Progenitor cell of endocrine pancreas (in vitro differentiated cells): ENCODE results near the gene PRR11. TPM values are rescaled to one million over a fixed set of nuclear protein-coding genes. Genes with fewer than 3 reads are reported as not detected.

Source experiments
- DNase-seq: peaks from one replicate; pipeline ENCODE4 v3.0.0; 2021; ENCODE audit warnings: low spot score; ENCODE audit not compliant: unreplicated experiment
- H3K27ac Mint-ChIP-seq: 2 replicates; pipeline ENCODE4 v1.8.0; 2021; ENCODE audit warnings: mild to moderate bottlenecking, moderate library complexity, mixed read lengths
- H3K27me3 Mint-ChIP-seq: 2 replicates; pipeline ENCODE4 v1.8.0; 2021; ENCODE audit warnings: mixed read lengths
- H3K36me3 Mint-ChIP-seq: 2 replicates; pipeline ENCODE4 v1.8.0; 2022; ENCODE audit warnings: mixed read lengths; ENCODE audit not compliant: insufficient read depth
- H3K4me1 Mint-ChIP-seq: 2 replicates; pipeline ENCODE4 v1.8.0; 2021; ENCODE audit warnings: low read depth, mixed read lengths
- H3K4me3 Mint-ChIP-seq: 2 replicates; pipeline ENCODE4 v1.8.0; 2021; ENCODE audit warnings: low read depth, mild to moderate bottlenecking, moderate library complexity, mixed read lengths
- H3K9me3 Mint-ChIP-seq: 2 replicates; pipeline ENCODE4 v1.8.0; 2021; ENCODE audit warnings: low read depth, mixed read lengths
- total RNA-seq: library from RNA; stranded (reverse); gene quantifications from 2 replicates; pipeline ENCODE4 v1.2.1, GENCODE V29; 2021
- TF ChIP-seq, protein P1 (sequence below): fragments of 200-600 bp; sonication (generic); IDR thresholded peaks from one replicate; pipeline ENCODE4 v1.5.0; 2021; ENCODE audit warnings: antibody characterized with exemption, mild to moderate bottlenecking; ENCODE audit not compliant: unreplicated experiment

PRR11 gene
- total RNA-seq, 1 donor from 2014 or later = 24.9 TPM

DNA sequence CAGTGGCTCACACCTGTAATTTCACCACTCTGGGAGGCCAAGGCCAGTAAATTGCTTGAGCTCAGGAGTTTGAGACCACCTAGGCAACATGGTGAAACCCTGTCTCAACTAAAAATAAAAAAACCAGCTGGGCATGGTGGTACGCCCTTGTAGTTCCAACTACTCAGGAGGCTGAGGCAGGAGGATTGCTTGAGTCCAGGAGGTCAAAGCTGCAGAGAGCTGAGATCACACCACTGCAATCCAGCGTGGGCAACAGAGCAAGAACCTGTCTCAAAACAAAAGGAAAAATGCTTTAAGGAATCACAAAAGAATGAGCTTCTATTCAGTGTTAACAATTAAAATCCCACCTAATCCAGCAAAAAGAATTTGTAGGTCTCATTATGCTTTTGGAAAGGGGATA lies 5.9 kb downstream of the PRR11 start:
- H3K27me3 Mint-ChIP-seq = no peaks in the 10 kb centered on the region
- no peaks in the 10 kb centered on the region for H3K36me3 Mint-ChIP-seq
- no peaks in the 10 kb centered on the region for H3K9me3 Mint-ChIP-seq
- TF ChIP-seq, protein P1, sequence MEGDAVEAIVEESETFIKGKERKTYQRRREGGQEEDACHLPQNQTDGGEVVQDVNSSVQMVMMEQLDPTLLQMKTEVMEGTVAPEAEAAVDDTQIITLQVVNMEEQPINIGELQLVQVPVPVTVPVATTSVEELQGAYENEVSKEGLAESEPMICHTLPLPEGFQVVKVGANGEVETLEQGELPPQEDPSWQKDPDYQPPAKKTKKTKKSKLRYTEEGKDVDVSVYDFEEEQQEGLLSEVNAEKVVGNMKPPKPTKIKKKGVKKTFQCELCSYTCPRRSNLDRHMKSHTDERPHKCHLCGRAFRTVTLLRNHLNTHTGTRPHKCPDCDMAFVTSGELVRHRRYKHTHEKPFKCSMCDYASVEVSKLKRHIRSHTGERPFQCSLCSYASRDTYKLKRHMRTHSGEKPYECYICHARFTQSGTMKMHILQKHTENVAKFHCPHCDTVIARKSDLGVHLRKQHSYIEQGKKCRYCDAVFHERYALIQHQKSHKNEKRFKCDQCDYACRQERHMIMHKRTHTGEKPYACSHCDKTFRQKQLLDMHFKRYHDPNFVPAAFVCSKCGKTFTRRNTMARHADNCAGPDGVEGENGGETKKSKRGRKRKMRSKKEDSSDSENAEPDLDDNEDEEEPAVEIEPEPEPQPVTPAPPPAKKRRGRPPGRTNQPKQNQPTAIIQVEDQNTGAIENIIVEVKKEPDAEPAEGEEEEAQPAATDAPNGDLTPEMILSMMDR = no peak
- H3K4me3 Mint-ChIP-seq = no peak overlapping the region
- peaks cover 3% of the 10 kb centered on the region for H3K4me1 Mint-ChIP-seq
- H3K27ac Mint-ChIP-seq = no peak overlapping the region
- DNase-seq = no peak

GRCh38 chr17:59165933-59166342 lies 10.4 kb downstream of the PRR11 start:
- no peaks in the 10 kb centered on the region for H3K9me3 Mint-ChIP-seq
- H3K27me3 Mint-ChIP-seq = no peaks in the 10 kb centered on the region
- H3K36me3 Mint-ChIP-seq = peaks cover 2% of the 10 kb centered on the region
- H3K4me1 Mint-ChIP-seq = peaks cover 3% of the 10 kb centered on the region
- DNase-seq = no peak
- TF ChIP-seq, protein P1 = peak; percentile 64
- no peak overlapping the region for H3K27ac Mint-ChIP-seq
- no peak overlapping the region for H3K4me3 Mint-ChIP-seq

DNA sequence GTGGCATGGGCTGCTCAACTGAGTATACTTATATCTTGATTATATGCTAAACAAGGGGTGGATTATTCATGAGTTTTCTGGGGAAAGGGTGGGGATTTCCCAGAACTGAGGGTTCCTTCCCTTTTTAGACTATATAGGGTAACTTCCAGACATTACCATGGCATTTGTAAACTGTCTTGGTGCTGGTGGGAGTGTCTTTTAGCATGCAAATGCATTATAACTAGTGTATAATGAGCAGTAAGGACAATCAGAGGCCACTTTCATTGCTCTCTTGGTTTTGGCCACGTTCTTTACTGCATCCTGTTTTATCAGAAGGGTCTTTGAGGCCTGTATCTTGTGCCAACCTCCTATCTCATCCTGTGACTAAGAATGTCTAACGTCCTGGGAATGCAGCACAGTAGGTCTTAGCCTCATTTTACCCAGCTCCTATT lies 12.0 kb downstream of the PRR11 start:
- Mint-ChIP-seq H3K9me3 (no peaks in the 10 kb centered on the region), H3K36me3 (peaks cover 5% of the 10 kb centered on the region), H3K4me1 (peaks cover 3% of the 10 kb centered on the region), H3K27ac (no peak overlapping the region), H3K4me3 (no peak overlapping the region), H3K27me3 (no peaks in the 10 kb centered on the region)
- TF ChIP-seq, protein P1 = no peak
- DNase-seq = no peak

- TF ChIP-seq, protein P1 = no peak
- Mint-ChIP-seq H3K27me3 (no peaks in the 10 kb centered on the region), H3K4me1 (no peaks in the 10 kb centered on the region), H3K4me3 (no peak overlapping the region), H3K36me3 (peaks cover 23% of the 10 kb centered on the region), H3K9me3 (no peaks in the 10 kb centered on the region), H3K27ac (no peak overlapping the region)
- no peak for DNase-seq
Measured at GRCh38 chr17:59172436-59173004, 17.0 kb downstream of the PRR11 start.

GRCh38 chr17:59174671-59175070 lies 19.1 kb downstream of the PRR11 start:
- Mint-ChIP-seq H3K27me3 (no peaks in the 10 kb centered on the region), H3K4me3 (no peak overlapping the region), H3K36me3 (peaks cover 23% of the 10 kb centered on the region), H3K27ac (no peak overlapping the region), H3K4me1 (no peaks in the 10 kb centered on the region), H3K9me3 (no peaks in the 10 kb centered on the region)
- TF ChIP-seq, protein P1 = no peak
- no peak for DNase-seq
